Sigmoid colon (tissue), 4 donors: ENCODE measurements around the gene PRLR.

ENCODE experiments used
- CTCF ChIP-seq, 4 experiments: fragments of 450-650 bp in 3 of 4; fragments of 200-600 bp in 1 of 4; IDR thresholded peaks; one replicate each; pipeline ENCODE4 v1.5.1; 2016 to 2019; ENCODE audit warnings: antibody characterized with exemption in 4 of 4, mild to moderate bottlenecking in 3 of 4, moderate library complexity in 2 of 4
- EP300 ChIP-seq, 4 donors: sonication (generic); formaldehyde crosslinking; IDR thresholded peaks; one replicate each; pipeline ENCODE4 v1.6.1; 2017; ENCODE audit warnings: antibody characterized with exemption in 4 of 4
- POLR2A ChIP-seq, 2 donors: fragments of 450-650 bp; IDR thresholded peaks; one replicate each; pipeline ENCODE4 v1.6.1; 2016; ENCODE audit warnings: antibody characterized with exemption in 2 of 2, mild to moderate bottlenecking in 2 of 2, moderate library complexity in 2 of 2
- POLR2AphosphoS5 ChIP-seq, 4 donors: sonication (generic); formaldehyde crosslinking; IDR thresholded peaks; one replicate each; pipeline ENCODE4 v1.6.1; 2017; ENCODE audit warnings: antibody characterized with exemption in 4 of 4

- TF ChIP-seq POLR2A (IDR thresholded peaks at IDR 0.05) = no peak
- no peak for TF ChIP-seq CTCF (IDR thresholded peaks at IDR 0.05)
- TF ChIP-seq EP300 (IDR thresholded peaks at IDR 0.05) = no peak
- TF ChIP-seq POLR2AphosphoS5 (IDR thresholded peaks at IDR 0.05) = no peak
Measured at GRCh38 chr5:35059251-35059650, 171.0 kb downstream of the PRLR start.
